HT1080 (cell line): ENCODE data around the gene PMP22. TPM values are rescaled to one million over a fixed set of nuclear protein-coding genes. Genes with fewer than 3 reads are reported as not detected.
A peak's percentile ranks its signal among the peaks of the same experiment; 100 is the strongest.
"Not testable (repeated sequence)": the region's sequence is repeated elsewhere in the genome, so short reads cannot be mapped to it uniquely, and the experiment has no call there.

Experiments
- DNase-seq: peaks from one replicate; pipeline ENCODE4 v3.0.0-alpha.2; 2015; ENCODE audit warnings: low read depth
- total RNA-seq: library from RNA; depleted of rRNA; stranded (reverse); fragments of >200 nt; shearing (Covaris generic); gene quantifications from 2 replicates; pipeline ENCODE4 v1.2.3, GENCODE V29; 2014

The PMP22 gene
- total RNA-seq, 1 experiment from 2014 or later: 23.6 TPM

DNA sequence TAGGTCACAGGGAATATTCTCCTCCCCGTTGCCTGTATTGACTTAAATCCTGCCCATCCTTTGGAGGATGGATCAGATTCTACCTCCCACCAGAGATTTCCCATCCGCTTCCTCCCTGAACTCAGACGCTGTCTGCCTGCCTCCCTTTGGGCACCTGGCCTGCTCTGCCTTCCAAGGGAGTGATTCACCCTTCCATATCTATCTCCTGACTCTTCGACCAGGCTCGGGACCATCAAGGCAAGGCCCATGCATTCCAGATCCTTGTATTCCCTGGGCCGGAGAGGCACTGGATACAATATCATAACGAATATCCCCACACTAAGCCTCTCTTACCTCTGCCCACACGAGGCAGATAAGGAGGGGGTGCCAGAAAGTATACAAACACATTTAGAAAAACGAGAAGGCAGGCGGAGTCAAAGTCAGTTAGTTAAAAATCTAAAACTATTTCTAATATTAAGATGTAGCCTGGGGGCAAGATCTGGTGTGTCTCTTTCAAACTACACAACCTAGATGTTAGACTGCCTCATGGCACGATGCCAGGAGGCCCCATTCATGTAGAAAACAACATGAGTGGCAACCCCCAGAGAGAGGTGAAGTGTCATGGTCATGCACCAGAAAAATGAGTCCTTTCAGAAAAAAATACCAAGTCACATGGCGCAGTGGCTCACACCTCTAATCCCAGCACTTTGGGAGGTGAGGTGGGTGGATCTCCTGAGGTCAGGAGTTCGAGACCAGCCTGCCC is 9.2 kb downstream of the PMP22 start:
- no peak for DNase-seq

- no peak for DNase-seq
Measured at GRCh38 chr17:15250135-15250860, 14.8 kb downstream of the PMP22 start.

DNA sequence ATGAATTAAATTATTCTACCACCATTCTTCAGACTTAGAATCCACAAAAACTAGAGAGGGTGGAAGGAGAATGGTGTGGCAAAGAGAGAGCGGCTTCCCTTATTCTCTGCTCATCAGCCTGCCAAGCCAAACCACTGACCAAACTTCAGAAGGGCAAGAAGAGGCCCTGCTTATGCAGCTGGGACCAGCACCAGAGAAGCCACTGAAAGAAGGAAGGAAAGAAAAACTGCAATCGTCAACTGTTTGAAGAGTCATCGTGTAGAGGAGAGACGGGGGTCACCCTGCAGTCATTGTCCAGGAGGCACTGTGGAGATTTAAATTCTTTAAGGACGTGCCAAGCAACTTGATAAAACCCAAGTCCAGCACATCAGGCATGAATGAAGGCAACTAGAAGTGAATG is 15.6 kb downstream of the PMP22 start:
- DNase-seq: no peak

GRCh38 chr17:15247891-15248529 is 17.1 kb downstream of the PMP22 start:
- no peak for DNase-seq

GRCh38 chr17:15245054-15245453 is 20.1 kb downstream of the PMP22 start:
- no peak for DNase-seq

GRCh38 chr17:15240644-15241043 is 24.5 kb downstream of the PMP22 start:
- DNase-seq: no peak

DNA sequence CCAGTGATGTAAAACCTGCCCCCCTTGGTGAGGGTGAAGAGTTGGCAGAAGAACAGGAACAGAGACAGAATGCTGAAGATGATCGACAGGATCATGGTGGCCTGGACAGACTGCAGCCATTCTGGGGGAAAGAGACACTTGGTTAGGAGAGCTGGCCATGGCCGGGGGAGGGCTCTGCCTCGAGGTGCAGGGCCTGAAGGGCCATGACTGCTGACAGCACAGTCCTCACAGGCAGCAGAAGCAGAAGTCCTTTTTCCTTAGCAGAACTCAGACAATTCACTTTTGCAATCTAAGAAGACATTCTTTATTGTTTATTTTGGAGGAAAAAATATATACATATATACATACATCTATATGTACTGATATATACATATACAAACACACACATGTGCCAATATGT is 25.6 kb downstream of the PMP22 start:
- no peak for DNase-seq

DNA sequence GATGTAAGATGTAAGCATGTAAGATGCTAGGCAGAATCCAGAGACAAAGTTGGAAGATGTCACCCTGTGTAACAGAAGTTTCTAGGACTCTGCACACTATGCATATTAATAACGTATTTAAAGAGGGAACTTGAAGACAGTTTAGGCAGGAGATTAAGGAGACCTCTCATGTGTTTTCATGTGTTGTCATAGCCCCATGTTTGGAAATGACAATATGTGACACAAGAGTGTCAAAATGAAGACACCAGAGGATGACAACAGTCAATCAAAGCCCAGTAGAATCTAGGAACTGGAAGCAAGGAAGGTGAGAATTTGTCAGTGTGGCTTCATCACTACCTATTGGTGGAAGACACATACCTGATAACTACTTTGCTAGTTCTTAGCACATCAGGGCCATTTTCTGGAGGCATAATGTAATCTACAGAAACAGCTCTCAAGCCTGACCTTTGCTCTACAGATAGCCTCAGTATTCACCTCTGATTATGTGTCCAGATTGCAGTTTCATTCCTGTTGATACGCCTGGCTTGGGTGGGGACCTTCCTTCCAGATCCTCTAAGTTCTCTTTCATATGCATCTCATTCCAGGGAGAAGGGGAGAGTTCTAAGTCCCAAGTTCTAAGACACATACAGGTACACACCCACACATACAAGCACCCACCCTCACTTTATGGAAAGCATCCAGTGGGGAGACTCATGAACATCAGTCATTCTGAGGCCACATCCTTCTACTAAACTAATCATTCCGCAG is 26.3 kb downstream of the PMP22 start:
- no peak for DNase-seq

DNA sequence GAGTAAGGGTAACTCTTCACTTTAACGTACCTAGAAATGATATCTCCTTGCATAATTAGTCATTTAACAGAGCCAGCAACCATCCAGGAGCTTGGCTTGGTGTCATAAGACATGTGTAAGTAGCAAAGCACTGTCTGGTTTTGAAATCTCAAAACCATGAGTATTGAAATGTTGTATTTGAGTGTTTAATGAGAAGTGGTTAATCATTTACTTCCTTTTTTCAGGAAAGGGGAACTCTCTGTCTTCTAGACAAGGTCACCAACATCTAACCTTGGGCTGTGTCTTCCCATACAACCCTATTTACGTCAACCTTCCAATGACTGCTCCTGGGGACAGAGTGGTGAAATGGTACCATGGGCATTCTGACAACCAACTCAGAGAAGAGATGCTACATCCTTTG is 27.1 kb downstream of the PMP22 start:
- DNase-seq: no peak

DNA sequence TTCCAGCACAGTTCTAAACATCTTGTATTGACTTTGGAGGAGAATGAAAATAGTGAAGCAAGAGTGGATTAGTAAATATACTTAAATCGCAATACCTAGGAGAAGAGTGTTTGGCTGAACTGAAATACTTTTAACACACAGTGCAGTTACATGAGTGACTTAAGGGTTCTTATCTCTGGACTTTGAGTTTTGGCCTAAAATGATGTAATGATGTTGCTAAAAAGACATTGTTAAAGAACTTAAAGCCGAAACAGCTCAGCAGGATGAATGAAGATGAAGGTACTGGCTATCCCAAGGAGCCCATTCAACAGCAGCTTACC is 28.1 kb downstream of the PMP22 start:
- no peak for DNase-seq

GRCh38 chr17:15236281-15237105 is 28.6 kb downstream of the PMP22 start:
- DNase-seq: no peak

GRCh38 chr17:15233971-15234370 is 31.2 kb downstream of the PMP22 start:
- DNase-seq: no peak

DNA sequence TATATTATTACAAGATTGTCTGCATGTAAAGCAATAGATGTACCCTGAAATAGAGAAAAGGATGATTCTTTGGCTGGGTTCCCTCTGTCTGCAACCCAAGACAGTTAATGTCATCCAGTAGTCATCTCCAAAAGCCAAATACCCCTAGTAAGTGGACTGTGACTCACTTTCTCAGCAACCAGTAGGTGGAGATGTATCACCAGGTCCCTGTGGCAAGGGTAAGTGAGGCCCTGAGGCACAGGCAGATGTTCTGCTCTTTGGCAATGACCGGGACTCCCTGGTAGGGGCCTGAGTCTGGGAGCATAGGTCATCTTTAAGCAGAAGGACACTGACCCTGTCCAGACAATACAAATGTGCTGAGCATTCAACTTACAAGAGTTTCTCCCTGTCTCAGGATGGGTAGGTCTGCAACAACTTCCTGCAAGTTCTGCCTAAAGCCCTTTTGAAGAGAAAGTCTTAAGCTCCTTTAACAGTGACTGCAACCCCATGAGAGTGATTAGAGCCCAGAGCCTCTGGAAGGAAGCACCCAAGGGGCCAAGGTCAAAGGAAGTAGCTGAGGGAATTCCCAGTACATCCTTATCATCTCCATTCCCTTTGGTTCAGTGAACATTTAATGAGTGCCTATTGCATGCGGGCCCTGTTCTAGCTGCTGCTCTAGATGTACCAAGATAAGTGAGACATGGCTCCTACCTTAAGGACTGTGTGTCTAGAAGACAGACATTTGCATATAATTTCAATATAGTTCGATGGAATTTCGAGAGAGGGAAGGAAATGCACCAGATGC is 31.9 kb downstream of the PMP22 start:
- DNase-seq: peak; percentile 47

DNA sequence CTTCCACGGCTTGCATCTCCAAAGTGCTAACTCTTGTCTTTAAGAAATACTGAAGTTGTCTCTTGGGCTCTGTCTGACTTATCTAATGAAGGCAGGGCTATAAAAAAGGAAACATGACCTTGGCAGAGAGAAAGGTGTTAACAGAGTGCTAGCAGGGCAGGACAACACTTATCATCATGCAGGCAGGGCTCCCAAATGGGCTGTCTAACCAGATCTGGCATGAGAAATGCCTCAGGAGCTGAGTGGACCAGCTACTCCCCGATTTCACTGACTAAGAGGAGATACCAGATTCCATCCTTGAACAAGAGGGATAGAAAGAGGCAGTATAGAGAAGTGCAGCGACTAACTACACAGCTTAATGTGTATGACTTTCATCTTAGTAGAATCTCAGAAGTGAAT is 32.6 kb downstream of the PMP22 start:
- no peak for DNase-seq

GRCh38 chr17:15231851-15232516 is 33.1 kb downstream of the PMP22 start:
- DNase-seq: no peak

GRCh38 chr17:15230866-15231265 is 34.3 kb downstream of the PMP22 start:
- no peak for DNase-seq

DNA sequence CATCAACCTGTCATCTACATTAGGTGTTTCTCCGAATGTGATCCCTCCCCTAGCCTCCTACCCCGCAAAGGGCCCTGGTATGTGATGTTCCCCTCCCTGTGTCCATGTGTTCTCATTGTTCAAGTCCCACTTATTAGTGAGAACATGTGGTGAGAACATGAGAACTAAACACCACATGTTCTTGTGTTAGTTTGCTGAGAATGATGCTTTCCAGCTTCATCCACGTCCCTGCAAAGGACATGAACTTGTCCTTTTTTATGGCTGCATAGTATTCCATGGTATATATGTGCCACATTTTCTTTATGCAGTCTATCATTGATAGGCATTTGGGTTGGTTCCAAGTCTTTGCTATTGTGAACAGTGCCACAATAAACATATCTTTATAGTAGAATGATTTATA is 43.3 kb downstream of the PMP22 start:
- DNase-seq: not testable (repeated sequence)

DNA sequence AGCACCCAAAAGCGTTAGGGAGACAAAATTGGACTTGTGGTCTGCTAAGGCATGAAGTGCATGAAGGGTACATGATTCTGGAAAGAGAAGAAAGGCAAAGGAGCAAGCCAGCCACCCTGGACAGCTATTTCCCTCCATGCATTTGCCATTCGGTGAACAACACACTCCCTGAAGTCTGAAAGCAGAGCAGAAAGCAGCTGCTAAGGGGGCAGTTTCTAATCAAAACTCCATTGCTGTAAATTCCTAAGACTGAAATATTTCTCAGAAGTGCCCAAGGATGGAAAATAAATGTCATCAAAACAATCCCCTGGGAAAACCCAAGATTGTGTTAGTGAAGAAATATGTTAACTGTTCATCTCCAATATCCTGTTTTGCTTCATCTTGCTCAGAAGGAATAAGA is 44.3 kb downstream of the PMP22 start:
- DNase-seq: no peak

- DNase-seq: no peak
Measured at GRCh38 chr17:15216481-15216880, 48.6 kb downstream of the PMP22 start.
